Epithelial cell of proximal tubule (primary cell): Measurements from ENCODE around the gene RASGRP3. TPM values are rescaled to one million over a fixed set of nuclear protein-coding genes. Genes with fewer than 3 reads are reported as not detected.

ENCODE experiments used
- DNase-seq: peaks from one replicate; pipeline ENCODE4 v3.0.0-alpha.2; 2011; ENCODE audit warnings: low read depth
- H3K4me3 ChIP-seq: 2 replicates; pipeline ENCODE4 v1.5.1; 2011; ENCODE audit warnings: low read depth, mild to moderate bottlenecking, low read length
- CTCF ChIP-seq: conservative IDR thresholded peaks from 2 replicates; pipeline ENCODE4 v1.5.1; 2012; ENCODE audit warnings: low read depth, mild to moderate bottlenecking, low read length
- total RNA-seq: library from RNA; depleted of rRNA; stranded (reverse); fragments of >200 nt; gene quantifications from 2 replicates; pipeline ENCODE4 v1.2.3, GENCODE V29; 2015

RASGRP3 gene
- total RNA-seq, 1 donor from 2014 or later, result 1.1 TPM

DNA sequence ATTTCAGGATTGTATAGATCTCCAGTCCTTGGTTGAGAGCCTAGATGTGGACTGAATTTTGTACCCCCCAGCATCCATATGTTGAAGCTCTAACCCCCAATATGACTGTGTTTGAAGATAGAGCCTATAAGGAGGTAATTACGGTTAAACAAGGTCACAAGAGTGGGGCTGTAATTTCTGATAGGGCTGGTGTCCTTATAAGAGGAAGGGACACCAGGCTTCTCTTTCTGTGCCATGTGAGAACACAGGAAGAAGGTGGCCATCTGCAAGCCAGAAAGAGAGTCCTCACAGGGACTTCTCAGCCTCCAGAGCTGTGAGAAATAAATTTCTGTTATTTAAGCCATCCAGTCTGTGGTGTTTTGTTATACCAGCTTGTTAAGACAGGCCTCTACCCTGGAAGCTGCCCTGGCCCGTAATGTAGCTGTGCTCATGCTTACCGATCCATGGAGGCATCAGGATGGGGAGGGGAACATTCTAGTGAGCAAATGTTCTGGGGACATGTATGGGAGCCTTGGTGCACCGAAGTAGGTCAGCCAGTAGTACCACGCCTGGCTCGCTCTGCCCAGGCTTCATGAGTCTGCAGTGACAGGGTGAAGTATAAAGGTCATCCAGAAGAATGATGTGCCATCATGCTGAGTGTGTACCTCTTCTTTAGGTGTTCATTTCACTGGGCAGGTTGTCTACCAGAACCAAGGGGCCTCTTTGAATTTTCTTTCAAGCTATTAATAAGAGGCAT is 16.1 kb downstream of the RASGRP3 start:
- DNase-seq, result no peak
- TF ChIP-seq CTCF, result no peak
- no peak overlapping the region for H3K4me3 ChIP-seq

- DNase-seq, result no peak
- H3K4me3 ChIP-seq, result no peak overlapping the region
- TF ChIP-seq CTCF, result no peak
Observed at GRCh38 chr2:33494155-33494779, 17.8 kb downstream of the RASGRP3 start.

DNA sequence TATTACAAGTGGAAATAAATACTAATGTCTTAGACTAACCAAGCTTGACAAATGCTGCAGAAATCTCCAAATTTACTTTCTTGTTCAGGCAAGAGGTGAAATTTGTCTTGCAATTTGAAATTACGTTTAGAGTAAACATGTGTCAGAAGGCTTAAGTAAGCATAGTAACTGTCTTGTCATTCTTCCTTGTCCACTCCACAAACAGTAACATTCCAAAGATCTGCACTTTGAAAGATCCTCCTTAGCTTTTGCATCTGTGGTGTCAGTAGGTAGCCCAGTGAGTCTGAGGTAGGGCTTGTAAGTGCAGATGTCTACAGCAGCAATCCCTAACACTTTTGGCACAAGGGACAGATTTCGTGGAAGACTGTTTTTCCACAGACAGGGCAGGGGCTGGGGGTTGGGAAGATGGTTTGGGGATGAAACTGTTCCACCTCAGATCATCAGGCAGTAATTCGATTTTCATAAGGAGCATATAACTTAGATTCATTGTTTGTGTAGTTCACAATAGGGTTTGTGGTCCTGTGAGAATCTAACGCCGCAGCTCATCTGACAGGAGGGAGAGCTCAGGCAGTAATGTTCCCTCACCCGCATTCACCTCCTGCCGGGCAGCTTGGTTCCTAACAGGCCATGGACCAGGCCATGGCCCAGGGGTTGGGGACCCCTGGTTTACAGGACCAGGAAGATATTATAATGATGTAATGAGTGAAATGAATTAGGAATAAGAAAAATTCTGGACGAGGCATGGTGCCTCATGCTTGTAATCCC is 18.6 kb downstream of the RASGRP3 start:
- DNase-seq, result no peak
- H3K4me3 ChIP-seq, result no peak overlapping the region
- TF ChIP-seq CTCF, result no peak

DNA sequence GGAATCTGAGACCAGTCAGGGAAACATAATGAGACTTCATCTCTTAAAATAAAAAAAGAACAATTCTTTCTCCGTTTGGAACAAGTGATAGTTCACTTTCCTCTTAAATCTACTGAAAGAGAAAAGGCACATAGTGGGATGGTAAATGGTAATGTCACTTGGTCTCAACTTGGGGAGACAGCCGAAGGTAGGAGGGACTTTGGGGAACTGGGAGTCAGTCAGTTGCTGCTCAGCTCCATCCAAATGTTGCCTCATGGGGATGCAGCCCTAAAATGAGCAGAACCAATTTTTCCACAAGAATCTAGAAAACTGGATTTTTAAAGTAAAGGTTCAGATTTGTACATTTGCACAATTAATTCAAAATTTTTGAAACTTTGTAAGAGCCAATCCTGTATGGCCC is 19.2 kb downstream of the RASGRP3 start:
- no peak for TF ChIP-seq CTCF
- no peak for DNase-seq
- H3K4me3 ChIP-seq, result no peak overlapping the region

DNA sequence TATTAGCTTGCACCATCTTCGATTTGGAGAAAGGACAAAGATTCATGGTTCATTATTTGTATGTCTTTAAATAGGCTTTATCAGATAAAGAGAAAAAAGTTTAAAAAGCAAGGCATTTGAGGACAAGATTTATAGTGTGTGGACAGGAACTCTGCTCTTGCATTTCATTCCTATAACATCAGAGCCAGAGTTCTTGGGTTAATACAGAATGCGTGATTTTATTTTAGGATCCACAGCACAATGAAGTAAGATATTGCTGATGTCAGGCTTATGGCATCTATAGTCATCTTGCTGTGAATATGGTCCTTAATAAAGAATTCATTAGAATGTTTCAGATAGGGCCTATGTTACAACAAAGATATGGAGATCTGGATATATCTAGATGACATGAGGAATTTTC is 19.7 kb downstream of the RASGRP3 start:
- H3K4me3 ChIP-seq, result no peak overlapping the region
- no peak for DNase-seq
- TF ChIP-seq CTCF, result no peak

GRCh38 chr2:33496726-33497125 is 20.3 kb downstream of the RASGRP3 start:
- no peak for DNase-seq
- H3K4me3 ChIP-seq, result no peak overlapping the region
- TF ChIP-seq CTCF, result no peak
